ENCODE results near the gene TMEM245.
"Not testable (repeated sequence)": the region's sequence is repeated elsewhere in the genome, so short reads cannot be mapped to it uniquely, and the experiment has no call there.

TMEM245 gene

DNA sequence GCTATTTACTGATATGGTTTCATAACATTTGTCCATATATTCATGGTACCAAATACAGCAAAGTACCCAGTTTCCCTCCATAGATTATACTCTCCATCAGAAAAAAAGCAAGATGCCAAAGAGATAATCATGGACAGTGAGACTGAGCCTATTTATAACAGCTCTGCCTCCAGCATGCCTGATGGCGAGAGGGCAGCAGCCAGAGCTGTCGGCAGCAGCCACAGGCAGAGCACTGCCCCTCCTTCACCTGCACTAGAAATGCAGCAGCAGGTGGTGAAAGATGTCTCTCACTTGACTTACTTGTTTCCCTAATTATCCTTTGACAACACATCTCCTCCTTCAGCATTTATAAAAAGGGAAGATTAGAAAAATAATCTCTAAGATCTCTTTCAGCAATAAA, 138.9 kb downstream of the TMEM245 start:
- no peak for DNase-seq

DNA sequence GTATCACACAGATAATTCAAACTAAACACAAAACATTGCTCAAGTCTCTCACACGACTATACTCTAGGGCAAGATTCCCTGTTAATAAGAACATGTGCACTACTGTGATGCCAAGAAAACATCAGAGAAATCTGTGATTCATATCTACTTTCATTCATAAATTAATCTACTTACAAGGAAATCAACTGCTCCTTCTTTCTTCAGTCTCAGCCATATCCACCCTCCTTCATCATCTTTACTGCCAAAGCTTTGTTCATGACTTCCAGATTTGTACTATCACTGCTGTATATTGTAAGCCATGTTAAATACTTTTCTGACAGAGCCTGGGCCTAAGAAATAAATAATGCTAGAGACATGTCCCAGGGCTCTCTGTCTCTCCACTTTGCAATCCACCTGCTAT, 141.5 kb downstream of the TMEM245 start:
- no peak for DNase-seq

DNA sequence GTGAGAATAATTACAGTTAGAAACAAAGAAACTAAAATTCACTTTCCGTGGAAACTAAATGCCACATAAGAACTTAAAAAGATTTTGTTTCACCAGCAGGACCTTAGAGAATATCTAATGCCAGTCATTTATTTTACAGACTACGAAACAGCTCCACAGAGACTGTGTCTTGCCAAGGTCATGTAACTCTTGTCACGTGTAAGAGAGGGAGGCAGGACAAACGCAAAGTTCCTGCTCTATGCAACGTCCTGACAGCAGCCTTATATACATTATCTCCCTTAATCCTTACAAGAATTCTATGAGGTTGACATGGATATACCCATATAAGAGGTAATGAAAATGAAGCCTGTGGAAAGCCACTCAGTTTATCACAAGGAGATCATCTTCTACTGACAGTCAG, 145.9 kb downstream of the TMEM245 start:
- no peak for DNase-seq

DNA sequence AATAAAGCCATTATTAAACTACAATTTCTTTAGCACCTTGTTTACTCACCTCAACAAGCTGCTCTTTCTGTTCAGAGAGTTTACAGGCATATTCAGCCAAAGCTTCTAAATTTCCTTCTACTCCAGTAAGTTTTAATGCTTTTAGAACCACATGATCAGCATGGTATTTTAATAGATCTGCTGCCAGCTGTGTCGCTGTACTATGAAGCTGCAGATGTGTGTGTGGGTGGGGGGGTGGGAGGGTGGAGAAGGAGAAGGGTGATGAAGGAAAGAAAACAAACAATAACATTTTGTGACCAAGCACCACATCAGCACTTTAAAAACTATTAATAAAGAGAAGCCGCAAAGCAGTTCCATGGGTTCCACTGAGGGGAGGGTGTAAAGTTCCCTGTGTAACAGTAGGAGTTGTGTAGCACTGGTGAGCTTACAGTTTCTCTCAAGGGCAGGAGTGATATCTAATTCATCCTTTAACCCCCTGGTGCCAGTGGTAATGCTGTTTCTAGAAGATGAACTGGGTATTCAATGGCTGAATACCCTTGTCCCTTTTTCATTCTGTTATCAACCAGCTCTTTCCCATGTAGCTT, 147.0 kb downstream of the TMEM245 start:
- DNase-seq: no peak

DNA sequence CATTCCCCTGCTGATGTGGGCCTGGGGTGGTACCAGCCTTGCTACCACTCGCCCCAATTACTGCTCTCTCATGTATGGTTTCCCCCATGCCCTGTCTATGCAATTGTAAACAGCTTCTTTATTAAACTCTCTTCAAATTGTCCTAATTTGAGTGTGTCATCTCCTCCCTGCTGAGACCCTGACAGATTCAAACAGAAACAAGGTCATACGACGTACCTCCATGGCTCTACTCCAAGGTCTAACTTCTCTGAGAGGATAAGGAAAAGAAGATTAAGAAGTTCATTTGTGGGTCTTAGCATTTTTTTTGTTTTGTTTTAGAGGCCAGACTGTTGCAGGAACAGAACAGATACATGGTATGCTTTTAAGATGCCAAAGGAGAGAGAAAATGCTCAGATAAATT, 147.6 kb downstream of the TMEM245 start:
- no peak for DNase-seq

DNA sequence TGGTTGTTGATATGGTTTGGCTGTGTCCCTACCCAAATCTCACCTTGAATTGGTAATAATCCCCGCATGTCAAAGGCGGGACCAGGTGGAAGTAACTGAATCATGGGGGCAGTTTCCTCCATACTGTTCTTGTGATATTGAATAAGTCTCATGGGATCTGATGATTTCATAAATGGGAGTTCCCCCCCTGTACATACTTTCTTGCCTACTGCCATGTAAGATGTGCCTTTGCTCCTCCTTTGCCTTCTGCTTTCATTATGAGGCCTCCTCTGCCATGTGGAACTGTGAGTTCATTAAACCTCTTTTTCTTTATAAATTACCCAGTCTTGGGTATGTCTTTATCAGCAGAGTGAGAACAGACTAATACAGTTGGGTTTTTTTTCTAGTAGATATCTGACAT, 148.4 kb downstream of the TMEM245 start:
- DNase-seq: not testable (repeated sequence)

DNA sequence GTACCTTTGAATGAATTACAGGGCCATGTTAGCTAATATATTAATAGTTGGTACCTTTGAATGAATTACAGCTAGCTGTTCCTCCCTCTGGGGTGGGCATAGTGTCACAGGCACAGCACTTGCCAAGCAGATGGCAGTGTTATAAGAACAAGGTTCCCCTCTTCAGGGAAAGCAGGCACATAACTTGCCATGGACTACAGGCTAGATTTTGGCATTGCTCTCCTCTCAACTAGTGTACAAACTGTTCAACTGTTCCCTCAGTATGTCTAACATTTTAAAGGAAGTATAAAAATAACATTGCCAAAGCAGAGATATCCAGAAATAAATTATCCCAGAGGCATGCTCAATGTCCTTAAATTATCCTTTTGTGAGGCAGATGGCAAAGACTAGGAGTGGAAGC, 151.8 kb downstream of the TMEM245 start:
- no peak for DNase-seq

Measured in T1000 (cell line).